Stimulated activated CD4-positive, alpha-beta T cell treated with anti-CD3 and anti-CD28 coated beads, Interleukin-12 subunit alpha, Interleukin-12 subunit beta, amount 100 ng/mL, for 24 hours (primary cell): ENCODE data around the gene ARID1B.

ENCODE experiments used
- DNase-seq, 2 experiments: peaks; one replicate each; pipeline ENCODE4 v3.0.0-alpha.2; 2020; ENCODE audit warnings: low read depth in 2 of 2

ARID1B gene

DNA sequence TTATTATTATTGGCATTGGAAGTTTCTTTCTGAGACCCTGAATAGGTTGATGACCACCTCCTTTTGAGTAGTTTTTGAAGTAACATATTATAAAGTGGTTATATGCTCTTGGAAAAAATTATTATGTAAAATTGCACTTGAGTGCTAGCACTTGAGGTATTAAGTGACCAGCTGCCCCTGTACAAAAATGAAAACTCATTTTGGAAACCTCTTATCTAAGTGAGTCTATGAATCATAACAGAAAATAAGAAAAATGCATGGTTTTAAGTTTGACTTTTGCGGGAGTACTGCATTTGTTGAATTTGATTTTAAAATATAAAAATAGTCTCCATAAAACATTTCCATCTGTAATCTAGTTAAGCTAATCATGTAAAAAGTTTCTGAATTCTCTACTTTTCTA is 297.8 kb downstream of the ARID1B start:
- no peak for DNase-seq

DNA sequence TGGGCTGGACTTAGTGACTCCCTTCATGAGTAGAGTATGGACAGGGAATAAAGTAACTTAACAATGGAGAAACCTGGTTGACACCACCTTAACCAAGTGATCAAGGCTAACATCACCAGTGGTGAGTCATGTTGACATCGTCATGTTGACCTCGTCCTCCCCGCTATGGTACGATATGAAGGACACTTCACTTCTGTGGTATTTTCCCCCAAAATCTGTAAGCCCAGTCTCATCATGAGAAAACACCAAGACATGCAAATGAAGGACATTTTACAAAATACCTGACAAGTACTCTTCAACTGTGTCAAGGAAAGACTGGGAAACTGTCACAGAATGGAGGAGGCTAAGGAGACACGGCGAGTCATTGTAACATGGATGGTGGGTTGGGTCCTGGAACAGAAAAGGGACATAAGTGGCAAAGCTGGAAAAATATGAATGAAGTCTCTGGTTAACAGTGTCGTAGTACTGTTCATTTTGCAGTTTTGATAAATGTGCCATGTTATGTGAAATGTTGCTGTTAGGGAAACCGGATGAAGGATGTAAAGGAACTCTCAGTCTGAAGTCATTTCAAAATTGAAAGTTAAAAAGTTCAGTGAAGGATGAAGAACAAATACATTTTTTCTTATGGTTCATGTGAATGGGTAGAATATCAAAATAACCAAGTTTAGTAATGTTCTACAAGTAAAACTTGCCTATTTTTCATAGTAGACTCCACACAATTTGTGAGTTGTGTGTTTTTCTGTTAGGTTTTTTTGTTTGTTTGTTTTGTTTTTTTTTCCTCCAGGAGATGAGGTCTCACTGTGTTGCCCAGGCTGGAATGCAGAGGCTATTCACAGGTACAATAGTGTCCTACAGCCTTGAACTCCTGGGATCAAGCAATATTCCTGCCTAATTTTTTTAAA is 298.6 kb downstream of the ARID1B start:
- DNase-seq: no peak

DNA sequence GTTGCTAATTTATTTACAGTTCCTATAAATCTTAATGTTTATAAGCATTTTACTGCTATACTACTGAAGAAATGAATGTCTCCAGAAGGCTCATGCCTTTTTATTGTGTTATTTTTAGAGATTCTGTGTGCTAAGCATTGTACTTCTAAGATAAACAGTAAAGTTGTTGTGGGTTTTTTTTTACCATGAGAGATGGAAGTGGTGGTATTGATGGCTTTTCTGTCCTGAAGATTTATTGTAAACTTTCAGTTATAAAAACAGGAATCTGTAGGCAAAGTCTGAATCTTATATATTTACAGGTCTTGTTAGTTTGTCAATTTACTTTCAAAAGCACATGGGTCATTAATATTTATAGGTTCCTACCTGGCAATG is 299.3 kb downstream of the ARID1B start:
- no peak for DNase-seq

DNA sequence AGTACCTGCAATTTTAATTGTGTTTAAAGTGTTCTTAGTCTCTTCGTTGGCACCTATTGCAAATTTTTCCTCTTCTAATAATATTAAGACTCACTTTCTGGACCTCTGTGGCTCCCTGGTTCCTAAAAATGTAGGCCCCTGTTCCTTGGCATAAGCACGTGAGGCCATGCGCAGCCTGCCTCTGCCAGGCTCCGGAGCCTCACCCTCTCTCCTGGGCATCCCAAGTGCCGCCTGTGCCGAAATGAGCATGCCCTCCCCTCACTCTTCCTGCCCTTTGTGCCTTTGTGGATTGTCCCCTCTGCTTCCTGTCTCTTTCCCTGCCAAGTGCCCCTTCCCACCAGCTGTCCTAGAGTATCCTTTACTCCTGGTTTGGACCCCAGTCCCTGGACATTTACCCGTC is 300.1 kb downstream of the ARID1B start:
- DNase-seq: no peak

DNA sequence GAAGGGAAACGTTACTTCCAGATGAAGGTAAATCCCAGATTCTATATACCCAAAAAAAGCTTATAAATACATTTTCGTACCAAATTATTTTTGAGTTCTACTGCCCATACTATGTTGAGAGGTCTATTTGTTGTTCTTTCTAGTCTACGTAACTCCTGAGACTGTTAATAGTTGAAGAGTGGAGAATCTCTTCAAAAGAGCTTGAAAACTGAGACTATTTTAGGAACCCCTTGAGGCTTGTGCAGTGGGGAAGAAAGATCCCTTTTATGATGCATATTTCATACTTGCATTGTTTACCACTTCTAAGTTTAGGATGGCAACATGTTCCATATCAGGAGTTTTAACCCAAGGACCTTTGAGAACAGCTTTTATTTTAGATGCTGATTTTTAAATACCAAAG is 301.1 kb downstream of the ARID1B start:
- DNase-seq: no peak

- DNase-seq: no peak
These were observed 302.1 kb downstream of the ARID1B start for GRCh38 chr6:157079277-157079676.

DNA sequence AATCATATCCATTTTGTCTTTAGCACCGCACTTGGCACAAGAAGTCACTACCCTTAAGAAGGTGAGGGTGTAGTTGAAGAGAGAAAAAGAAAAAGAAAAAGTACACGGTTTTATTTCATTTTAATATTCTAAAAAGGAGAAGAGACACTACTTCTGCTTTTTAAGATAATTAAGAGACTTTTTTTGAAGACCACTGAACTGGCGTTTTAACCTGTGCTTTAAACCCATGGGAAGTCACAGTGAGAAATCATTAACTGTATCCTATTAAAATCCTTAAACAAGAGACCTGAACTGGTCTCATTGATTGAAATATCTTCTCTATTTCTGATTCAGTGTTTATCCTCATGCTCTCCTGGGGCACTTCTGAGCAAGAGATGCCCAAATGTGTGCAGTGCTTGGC is 302.6 kb downstream of the ARID1B start:
- DNase-seq: no peak

- DNase-seq: no peak
These were observed 303.8 kb downstream of the ARID1B start for GRCh38 chr6:157080986-157081391.

- DNase-seq: no peak
These were observed 306.2 kb downstream of the ARID1B start for GRCh38 chr6:157083343-157083742.

- no peak for DNase-seq
These were observed 309.5 kb downstream of the ARID1B start for GRCh38 chr6:157086632-157087031.

DNA sequence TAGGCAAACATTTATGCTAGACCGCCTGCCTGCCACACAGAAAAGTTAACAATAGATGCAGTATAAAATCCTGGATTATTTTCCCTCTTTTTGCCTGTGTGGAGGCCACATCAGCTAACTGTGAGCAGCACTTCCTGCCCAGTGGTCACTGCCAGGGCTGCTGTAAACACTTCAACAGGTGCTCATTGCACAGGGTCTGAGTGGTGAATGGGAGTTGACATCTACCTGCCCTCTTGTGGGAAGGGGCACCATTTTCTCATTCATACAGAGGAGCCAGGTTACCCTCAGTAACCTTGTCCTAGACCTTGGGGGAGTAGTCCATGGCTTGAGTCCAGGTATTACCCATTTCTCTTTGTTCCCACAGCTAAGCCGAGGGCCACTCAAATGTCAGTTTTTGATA is 310.8 kb downstream of the ARID1B start:
- DNase-seq: no peak

- DNase-seq: no peak
These were observed 311.7 kb downstream of the ARID1B start for GRCh38 chr6:157088841-157089240.

- DNase-seq: no peak
These were observed 312.1 kb downstream of the ARID1B start for GRCh38 chr6:157089258-157089657.

DNA sequence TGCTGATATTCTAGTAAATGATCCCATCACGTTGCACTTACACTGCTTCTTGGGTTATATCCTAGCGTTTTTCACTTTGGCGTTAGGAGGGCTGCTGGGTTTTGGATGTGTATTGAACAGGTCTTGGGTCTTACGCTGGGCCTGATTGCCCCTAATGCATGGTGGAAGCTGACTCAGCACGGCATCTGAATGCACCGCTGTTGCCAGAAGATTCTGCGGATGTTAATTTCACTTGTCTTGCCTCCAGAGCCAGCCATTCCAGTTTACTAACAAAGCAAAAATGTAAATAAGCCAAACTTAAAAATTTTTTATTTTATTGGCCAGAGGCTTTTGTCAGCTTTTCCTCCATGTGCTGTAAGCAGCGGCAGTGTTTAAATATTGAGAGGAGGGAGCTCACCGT is 312.7 kb downstream of the ARID1B start:
- no peak for DNase-seq

DNA sequence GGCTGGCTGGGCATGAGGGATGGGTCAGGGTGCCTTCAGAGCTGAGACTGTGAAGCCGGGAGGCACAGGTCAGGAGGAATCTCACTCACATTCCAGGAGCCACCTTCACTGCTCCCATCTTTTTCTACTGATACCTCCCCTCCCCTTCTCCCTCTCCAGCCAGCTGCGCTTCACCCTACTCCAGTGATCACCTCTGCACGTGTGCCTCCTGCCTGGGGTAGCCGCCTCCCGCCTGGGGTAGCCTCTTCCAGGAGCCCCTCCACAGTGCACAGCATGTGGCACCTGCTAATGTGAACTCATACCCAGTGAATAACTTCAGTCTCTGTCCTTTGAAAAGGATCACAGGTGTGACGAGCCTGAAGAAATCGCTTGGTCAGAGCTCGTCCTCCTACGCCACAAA is 313.6 kb downstream of the ARID1B start:
- DNase-seq: no peak

- DNase-seq: no peak
These were observed 314.1 kb downstream of the ARID1B start for GRCh38 chr6:157091243-157091642.

GRCh38 chr6:157091856-157092460 is 314.8 kb downstream of the ARID1B start:
- DNase-seq: no peak

GRCh38 chr6:157092736-157093135 is 315.6 kb downstream of the ARID1B start:
- no peak for DNase-seq

DNA sequence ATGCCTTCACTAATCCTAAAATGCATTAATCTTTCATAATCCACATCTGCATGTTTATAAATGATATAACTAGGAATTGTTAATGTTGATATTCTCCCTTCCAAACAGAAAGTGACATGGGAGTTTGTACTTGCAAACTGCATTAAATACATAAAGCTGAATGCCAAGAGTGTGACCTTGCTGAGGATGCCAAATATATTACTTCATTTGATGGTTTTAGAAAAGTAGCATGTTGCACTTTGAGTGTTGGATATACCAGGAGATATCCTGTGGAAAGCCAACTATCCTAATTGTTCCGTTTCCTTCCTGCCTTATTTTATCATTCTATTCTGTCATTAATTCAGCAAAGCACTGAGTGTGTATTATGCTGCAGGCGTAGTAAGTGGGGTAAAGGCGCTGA is 316.4 kb downstream of the ARID1B start:
- no peak for DNase-seq

DNA sequence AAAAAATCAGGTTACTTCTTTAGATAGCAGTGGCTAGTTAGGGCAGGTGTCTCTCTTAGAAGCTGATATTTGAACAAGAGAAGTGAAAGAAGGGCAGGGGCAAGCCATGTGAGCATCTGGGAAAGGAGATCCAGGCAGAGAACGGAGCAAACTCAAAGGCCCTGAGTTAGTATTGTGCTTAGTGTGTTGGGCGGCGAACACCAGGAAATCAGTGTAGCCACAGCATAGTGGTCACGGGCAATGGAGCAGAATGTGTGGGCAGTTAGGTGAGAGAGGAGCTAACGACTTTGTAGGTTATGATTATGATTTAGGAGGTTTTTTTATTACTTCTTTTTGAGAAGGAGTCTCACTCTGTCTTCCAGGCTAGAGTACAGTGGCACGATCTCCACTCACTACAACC is 316.9 kb downstream of the ARID1B start:
- no peak for DNase-seq

GRCh38 chr6:157095084-157095483 is 317.9 kb downstream of the ARID1B start:
- DNase-seq: no peak

GRCh38 chr6:157095569-157095968 is 318.4 kb downstream of the ARID1B start:
- DNase-seq: no peak

- DNase-seq: no peak
These were observed 318.9 kb downstream of the ARID1B start for GRCh38 chr6:157096105-157096504.

- no peak for DNase-seq
These were observed 319.3 kb downstream of the ARID1B start for GRCh38 chr6:157096522-157096921.
